Ectodermal cell (in vitro differentiated cells): ENCODE data around the gene XRN2.

Experiments
- H3K27ac ChIP-seq: 2 replicates; pipeline ENCODE4 v1.7.0; 2013; ENCODE audit warnings: mild to moderate bottlenecking, low read depth, low read length; ENCODE audit not compliant: insufficient read depth, poor library complexity, severe bottlenecking
- H3K27me3 ChIP-seq: 2 replicates; pipeline ENCODE4 v1.7.0; 2013; ENCODE audit warnings: mild to moderate bottlenecking, low read length; ENCODE audit not compliant: insufficient read depth, control insufficient read depth, poor library complexity, severe bottlenecking
- H3K36me3 ChIP-seq: one replicate; pipeline ENCODE4 v1.7.0; 2013; ENCODE audit warnings: low read length; ENCODE audit not compliant: control insufficient read depth, insufficient read depth
- H3K4me1 ChIP-seq: one replicate; pipeline ENCODE4 v1.7.0; 2013; ENCODE audit warnings: low read length; ENCODE audit not compliant: control insufficient read depth, insufficient read depth
- H3K4me3 ChIP-seq: 2 replicates; pipeline ENCODE4 v1.7.0; 2013; ENCODE audit warnings: low read depth, low read length, control low read depth; ENCODE audit not compliant: insufficient read depth
- H3K9me3 ChIP-seq: 2 replicates; pipeline ENCODE4 v1.7.0; 2013; ENCODE audit warnings: mild to moderate bottlenecking, low read length, moderate library complexity; ENCODE audit not compliant: control insufficient read depth
- WGBS, 2 experiments: methylation state at CpG; one replicate each; pipeline ENCODE4 v1.1.7; 2013; ENCODE audit warnings: missing lambda C conversion rate in 2 of 2; 5-methylcytosine and 5-hydroxymethylcytosine counted together

The XRN2 gene

DNA sequence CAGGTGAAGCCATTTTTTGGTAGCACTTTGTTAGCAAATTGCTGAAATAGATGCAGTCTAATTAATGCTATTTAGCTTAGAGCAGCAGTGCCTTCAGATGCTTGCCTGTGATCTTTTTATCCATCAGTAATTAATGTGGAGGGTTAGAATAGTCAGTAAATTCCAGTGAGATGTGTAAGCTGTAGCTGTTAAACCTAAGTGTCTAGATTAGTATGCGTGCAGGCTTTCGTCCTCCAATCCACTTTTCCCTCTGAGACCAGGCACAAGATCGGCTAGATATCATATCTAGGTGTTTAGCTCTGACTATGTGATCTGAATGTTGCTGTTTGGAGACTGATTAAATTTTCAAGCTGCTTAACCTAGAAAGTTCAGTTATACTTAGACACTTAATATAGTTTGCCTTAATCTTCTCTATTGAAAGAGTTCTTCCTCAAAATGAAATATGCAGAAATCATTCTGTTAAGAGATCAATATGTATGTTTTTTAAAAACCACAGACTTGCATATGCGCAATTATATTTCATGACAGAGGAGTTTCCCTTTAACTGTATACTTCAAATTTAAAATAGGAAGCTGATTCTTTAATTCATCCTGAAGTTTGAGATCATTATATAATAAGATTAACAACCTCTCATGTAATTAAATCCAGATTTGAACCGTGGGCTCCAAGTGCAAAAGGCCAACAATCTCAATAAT is 41.2 kb downstream of the XRN2 start:
- H3K4me1 ChIP-seq: no peaks in the 10 kb centered on the region
- H3K4me3 ChIP-seq: no peak overlapping the region
- WGBS, 2 experiments: 96 to 97% methylated on average over 4 of the region's 5 CpGs
- H3K27ac ChIP-seq: no peak overlapping the region
- no peaks in the 10 kb centered on the region for H3K9me3 ChIP-seq
- H3K36me3 ChIP-seq: peaks cover 42% of the 10 kb centered on the region
- no peaks in the 10 kb centered on the region for H3K27me3 ChIP-seq

DNA sequence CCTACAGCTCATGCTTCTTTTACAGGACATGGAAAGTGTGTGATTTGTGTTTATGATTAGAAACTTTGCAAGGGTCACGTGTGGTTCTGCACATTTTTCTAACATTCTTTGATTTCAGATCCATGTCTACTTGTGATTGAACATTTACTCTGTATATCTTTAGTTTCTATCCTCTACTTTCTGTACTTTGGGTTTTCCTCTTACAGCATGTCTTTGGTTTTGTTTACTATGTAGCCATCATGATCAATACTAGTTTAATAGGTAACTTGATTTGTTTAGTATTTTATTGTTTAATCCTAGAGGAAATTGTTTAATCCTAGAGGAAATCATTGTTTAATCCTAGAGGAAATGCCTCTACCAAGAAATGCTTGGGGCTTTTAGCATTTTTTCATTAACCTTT is 41.8 kb downstream of the XRN2 start:
- no peaks in the 10 kb centered on the region for H3K4me1 ChIP-seq
- no peaks in the 10 kb centered on the region for H3K9me3 ChIP-seq
- no peak overlapping the region for H3K27ac ChIP-seq
- 89 to 100% methylated on average over 1 of the region's 1 CpG for WGBS, 2 experiments
- H3K27me3 ChIP-seq: no peaks in the 10 kb centered on the region
- peaks cover 43% of the 10 kb centered on the region for H3K36me3 ChIP-seq
- no peak overlapping the region for H3K4me3 ChIP-seq

DNA sequence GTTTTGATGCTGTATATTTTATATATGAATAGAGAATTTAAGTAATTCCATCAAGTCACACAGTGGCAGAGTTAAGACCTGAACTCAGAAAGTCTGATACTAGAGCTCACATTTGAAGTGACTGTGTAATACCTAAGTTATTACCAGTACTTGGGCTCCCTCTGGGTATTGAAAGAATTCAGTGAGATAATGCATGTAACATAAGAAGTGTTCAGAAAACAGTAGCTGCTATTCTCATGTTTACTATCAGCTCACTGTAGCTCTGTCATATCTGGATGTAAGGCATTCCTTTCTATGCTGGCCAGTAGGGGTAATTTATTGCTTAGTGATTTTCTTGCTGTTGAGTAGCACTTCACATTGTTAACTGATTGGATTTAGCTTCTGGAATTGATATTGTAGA is 49.6 kb downstream of the XRN2 start:
- H3K27me3 ChIP-seq: no peaks in the 10 kb centered on the region
- H3K36me3 ChIP-seq: peaks cover 24% of the 10 kb centered on the region
- no peaks in the 10 kb centered on the region for H3K9me3 ChIP-seq

DNA sequence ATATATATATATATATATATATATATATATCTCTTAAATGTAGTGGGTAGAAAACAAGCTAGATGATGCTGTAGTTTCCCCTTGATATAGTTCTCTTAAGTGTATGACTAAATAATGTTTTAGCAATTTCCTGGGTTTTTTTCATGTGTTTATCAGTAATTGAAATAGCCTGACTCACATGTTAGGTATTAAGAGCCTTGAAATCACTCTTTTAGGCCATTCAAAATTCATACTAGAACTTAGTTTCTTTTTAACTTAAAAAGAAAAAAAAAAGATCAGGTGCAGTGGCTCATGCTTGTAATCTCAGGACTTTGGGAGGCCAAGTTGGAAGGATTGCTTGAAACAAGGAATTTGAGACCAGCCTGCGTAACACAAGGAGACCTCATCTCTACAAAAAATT is 50.1 kb downstream of the XRN2 start:
- WGBS, 2 experiments: 93 to 100% methylated on average over 1 of the region's 1 CpG
- H3K36me3 ChIP-seq: peaks cover 19% of the 10 kb centered on the region
- H3K4me3 ChIP-seq: no peak overlapping the region
- no peaks in the 10 kb centered on the region for H3K27me3 ChIP-seq
- no peak overlapping the region for H3K27ac ChIP-seq
- H3K9me3 ChIP-seq: no peaks in the 10 kb centered on the region
- H3K4me1 ChIP-seq: no peaks in the 10 kb centered on the region

More for the DNA sequence above, 49.6 kb downstream of the XRN2 start:
- H3K4me1 ChIP-seq: no peaks in the 10 kb centered on the region
- H3K4me3 ChIP-seq: no peak overlapping the region
- H3K27ac ChIP-seq: no peak overlapping the region

DNA sequence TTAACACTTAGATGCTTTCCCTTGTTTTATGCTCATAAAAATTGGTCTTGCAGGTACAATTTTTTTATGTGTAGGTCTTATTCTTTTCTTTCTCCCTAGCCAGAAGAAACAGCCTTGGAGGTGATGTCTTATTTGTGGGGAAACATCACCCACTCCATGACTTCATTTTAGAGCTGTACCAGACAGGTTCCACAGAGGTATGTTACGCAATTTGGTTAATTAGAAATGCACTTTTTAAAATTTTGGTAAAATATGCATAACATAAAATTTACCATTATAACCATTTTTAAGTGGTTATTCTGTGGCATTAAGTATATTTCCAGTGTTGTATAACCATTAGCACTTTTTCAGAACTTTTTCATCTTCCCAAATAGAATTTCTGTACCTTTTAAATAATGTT is 52.9 kb downstream of the XRN2 start:
- H3K4me1 ChIP-seq: no peaks in the 10 kb centered on the region
- H3K9me3 ChIP-seq: no peaks in the 10 kb centered on the region
- no CpG with 5 or more reads among the region's 1 CpG for WGBS, 2 experiments
- no peak overlapping the region for H3K4me3 ChIP-seq
- H3K36me3 ChIP-seq: peaks cover 7% of the 10 kb centered on the region
- H3K27me3 ChIP-seq: no peaks in the 10 kb centered on the region
- H3K27ac ChIP-seq: no peak overlapping the region

DNA sequence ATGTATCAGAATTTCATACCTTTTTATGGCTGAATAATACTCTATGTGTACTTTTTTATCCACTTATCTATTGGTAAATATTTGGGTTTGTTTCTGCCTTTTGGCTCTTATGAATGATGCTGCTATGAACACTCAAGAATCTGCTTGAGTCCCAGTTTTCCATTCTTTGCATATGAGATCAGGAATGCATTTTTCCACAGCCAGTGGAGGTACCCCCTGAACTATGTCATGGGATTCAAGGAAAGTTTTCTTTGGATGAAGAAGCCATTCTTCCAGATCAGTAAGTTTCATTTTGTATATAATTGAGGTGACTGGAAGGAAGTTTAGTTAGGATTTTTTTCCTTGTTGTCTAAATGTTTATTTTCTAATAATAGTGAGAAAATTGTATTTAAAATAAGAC is 53.3 kb downstream of the XRN2 start:
- H3K27me3 ChIP-seq: no peaks in the 10 kb centered on the region
- no peaks in the 10 kb centered on the region for H3K9me3 ChIP-seq
- no peaks in the 10 kb centered on the region for H3K4me1 ChIP-seq
- peaks cover 7% of the 10 kb centered on the region for H3K36me3 ChIP-seq
- H3K4me3 ChIP-seq: no peak overlapping the region
- no peak overlapping the region for H3K27ac ChIP-seq

DNA sequence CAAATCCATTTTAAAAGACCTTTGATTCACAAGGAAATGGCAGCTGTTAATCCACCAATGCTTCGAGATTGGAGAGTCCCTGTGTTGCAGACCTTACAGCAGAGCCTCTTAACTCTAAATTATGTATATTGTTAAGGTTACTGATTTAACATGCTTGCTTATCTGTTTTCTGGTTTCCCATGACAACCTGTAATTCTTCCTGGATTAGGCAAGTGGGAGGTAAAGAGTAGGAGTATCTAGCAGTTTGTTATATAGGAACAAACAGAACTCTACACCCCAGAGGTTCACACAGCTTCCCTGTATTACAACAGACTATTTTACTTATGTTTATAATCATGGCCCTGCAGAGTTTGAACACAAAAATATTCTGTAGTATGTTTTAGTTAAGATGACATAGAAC is 54.7 kb downstream of the XRN2 start:
- no peaks in the 10 kb centered on the region for H3K27me3 ChIP-seq
- no peak overlapping the region for H3K27ac ChIP-seq
- H3K4me3 ChIP-seq: no peak overlapping the region
- H3K9me3 ChIP-seq: no peaks in the 10 kb centered on the region
- 86 to 100% methylated on average over 1 of the region's 1 CpG for WGBS, 2 experiments
- no peaks in the 10 kb centered on the region for H3K4me1 ChIP-seq
- peaks cover 14% of the 10 kb centered on the region for H3K36me3 ChIP-seq

DNA sequence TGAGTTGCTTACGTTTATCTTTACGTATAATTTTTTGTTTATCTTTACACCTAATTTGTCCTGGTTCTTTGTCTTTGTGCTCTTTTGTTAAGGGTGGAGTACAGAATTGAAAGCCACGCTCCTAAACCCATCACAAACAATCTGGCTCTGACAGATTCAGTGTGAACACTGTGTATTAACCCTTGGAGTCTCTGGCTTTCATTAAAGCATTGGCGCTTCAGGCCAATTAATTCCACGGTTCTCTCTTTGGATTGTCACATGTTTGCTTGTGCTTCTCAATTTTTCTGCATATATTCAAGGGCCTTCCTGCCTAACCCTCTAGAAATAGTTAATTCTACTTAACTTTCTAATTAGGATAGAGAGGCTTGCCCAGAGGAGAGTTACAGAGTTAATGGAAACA is 55.6 kb downstream of the XRN2 start:
- H3K27ac ChIP-seq: no peak overlapping the region
- no peaks in the 10 kb centered on the region for H3K9me3 ChIP-seq
- H3K4me1 ChIP-seq: no peaks in the 10 kb centered on the region
- H3K4me3 ChIP-seq: no peak overlapping the region
- peaks cover 15% of the 10 kb centered on the region for H3K36me3 ChIP-seq
- WGBS, 2 experiments: 87 to 93% methylated on average over 5 of the region's 5 CpGs
- no peaks in the 10 kb centered on the region for H3K27me3 ChIP-seq

DNA sequence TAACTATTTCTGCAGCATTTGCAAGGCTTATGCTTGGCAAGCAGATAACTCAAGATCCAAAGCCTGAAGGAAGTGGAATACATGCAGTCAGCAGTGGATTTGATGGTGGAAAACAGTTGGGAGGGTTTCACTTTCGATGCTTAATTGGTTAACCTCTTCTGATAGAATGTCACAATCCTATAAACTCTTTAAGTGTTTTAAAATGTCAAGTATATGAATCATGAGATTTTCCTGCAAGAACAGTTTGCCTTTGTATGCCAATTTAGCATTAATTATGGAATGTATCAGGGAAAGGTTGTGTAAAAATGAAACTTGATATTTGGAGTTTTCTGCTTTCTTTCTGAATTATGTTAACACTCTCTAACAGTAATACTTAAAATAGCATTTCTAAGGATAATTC is 57.6 kb downstream of the XRN2 start:
- Histone ChIP-seq H3K27ac (no peak overlapping the region), H3K4me1 (no peaks in the 10 kb centered on the region), H3K36me3 (peaks cover 18% of the 10 kb centered on the region), H3K27me3 (no peaks in the 10 kb centered on the region), H3K4me3 (no peak overlapping the region), H3K9me3 (no peaks in the 10 kb centered on the region)
- WGBS, 2 experiments: 100% methylated on average over 1 of the region's 1 CpG

DNA sequence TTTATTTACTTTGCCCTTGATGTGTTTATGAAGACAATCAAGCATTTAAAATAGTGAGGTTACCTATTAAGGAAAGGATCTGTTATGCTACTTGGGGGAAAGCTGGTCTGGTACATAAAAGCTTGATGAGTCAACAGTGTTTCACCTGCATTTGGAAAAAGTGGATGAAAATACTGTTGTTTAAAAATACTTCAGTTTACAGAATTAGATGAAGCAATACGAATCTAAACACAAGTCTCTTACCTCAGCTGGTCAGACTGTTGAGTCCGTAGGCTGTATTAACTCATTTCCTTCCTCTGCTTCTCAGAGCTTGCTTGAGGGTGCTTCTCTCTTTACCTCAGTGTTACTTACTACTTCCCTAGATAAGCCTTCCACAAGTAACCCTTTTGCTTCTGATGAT is 58.1 kb downstream of the XRN2 start:
- peaks cover 18% of the 10 kb centered on the region for H3K36me3 ChIP-seq

DNA sequence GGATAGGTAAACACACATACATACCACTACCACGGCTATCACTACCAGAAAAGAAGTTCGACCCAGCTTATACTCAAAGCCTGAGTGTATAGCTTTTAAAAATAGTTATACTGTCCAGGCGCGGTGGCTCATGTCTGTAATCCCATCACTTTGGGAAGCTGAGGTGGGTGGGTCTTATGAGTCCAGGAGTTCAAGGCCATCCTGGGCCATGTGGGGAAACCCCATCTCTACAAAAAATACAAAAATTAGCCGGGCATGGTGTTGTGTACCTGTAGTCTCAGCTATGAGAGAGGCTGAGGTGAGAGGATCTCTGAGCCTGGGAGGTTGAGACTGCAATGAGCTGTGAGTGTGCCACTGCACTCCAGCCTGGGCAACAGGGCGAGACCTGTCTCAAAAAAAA is 61.3 kb downstream of the XRN2 start:
- 82 to 94% methylated on average over 6 of the region's 6 CpGs for WGBS, 2 experiments
- no peaks in the 10 kb centered on the region for H3K27me3 ChIP-seq
- no peaks in the 10 kb centered on the region for H3K9me3 ChIP-seq
- no peak overlapping the region for H3K27ac ChIP-seq
- H3K4me1 ChIP-seq: no peaks in the 10 kb centered on the region
- H3K4me3 ChIP-seq: no peak overlapping the region
- H3K36me3 ChIP-seq: peaks cover 16% of the 10 kb centered on the region

More for the DNA sequence above, 58.1 kb downstream of the XRN2 start:
- 92 to 97% methylated on average over 2 of the region's 2 CpGs for WGBS, 2 experiments
- Histone ChIP-seq H3K9me3 (no peaks in the 10 kb centered on the region), H3K27me3 (no peaks in the 10 kb centered on the region), H3K4me3 (no peak overlapping the region), H3K4me1 (no peaks in the 10 kb centered on the region), H3K27ac (no peak overlapping the region)
